ENCODE measurements around the gene ABR.

- TF ChIP-seq, protein P1, sequence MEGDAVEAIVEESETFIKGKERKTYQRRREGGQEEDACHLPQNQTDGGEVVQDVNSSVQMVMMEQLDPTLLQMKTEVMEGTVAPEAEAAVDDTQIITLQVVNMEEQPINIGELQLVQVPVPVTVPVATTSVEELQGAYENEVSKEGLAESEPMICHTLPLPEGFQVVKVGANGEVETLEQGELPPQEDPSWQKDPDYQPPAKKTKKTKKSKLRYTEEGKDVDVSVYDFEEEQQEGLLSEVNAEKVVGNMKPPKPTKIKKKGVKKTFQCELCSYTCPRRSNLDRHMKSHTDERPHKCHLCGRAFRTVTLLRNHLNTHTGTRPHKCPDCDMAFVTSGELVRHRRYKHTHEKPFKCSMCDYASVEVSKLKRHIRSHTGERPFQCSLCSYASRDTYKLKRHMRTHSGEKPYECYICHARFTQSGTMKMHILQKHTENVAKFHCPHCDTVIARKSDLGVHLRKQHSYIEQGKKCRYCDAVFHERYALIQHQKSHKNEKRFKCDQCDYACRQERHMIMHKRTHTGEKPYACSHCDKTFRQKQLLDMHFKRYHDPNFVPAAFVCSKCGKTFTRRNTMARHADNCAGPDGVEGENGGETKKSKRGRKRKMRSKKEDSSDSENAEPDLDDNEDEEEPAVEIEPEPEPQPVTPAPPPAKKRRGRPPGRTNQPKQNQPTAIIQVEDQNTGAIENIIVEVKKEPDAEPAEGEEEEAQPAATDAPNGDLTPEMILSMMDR (IDR thresholded peaks at IDR 0.05) = no peak
- TF ChIP-seq EZH2 (IDR thresholded peaks at IDR 0.05) (no peak), EZH2phosphoT487 (IDR thresholded peaks at IDR 0.05) (no peak)
Observed at GRCh38 chr17:1033503-1033902, 146.3 kb downstream of the ABR start.
